HCT116 (cell line): ENCODE data around the gene PC. TPM values are rescaled to one million over a fixed set of nuclear protein-coding genes. Genes with fewer than 3 reads are reported as not detected.

Source experiments
- ATAC-seq: fragments of 200-7000 bp; cut with Tn5 transposase; 2 replicates; pipeline ENCODE4 v1.9.1; 2020; ENCODE audit warnings: mild to moderate bottlenecking, moderate library complexity
- BruUV-seq: library from RNA; stranded (reverse); fragments of 400-500 nt; replicated peaks from 2 replicates; lab custom pipeline; 2021; lab: Mats Ljungman, UMichigan
- CTCF ChIA-PET: fragments of 300-600 bp; sonication (Branson Sonifier 250); formaldehyde crosslinking; loops from one replicate; lab custom pipeline; 2021; ENCODE audit warnings: antibody characterized with exemption; lab: Charles Lee
- POLR2A ChIA-PET: fragments of 300-600, 350-600 bp; sonication (Branson Sonifier 250); formaldehyde crosslinking; loops from one replicate; lab custom pipeline; 2021; ENCODE audit warnings: antibody characterized with exemption; lab: Charles Lee
- RAD21 ChIA-PET, 2 experiments: fragments of 300-600 bp; sonication (Branson Sonifier 250); formaldehyde crosslinking; loops; one replicate each; lab custom pipeline; 2023; ENCODE audit warnings: low total read pairs in 2 of 2; ENCODE audit not compliant: uncharacterized antibody in 2 of 2, unreplicated experiment in 2 of 2, low non-redundant PET in 1 of 2; lab: Charles Lee
- DNase-seq: peaks from one replicate; pipeline ENCODE4 v3.0.0-alpha.2; 2010; ENCODE audit warnings: low read depth, low spot score
- H2AFZ ChIP-seq: fragments of 200-600 bp; shearing (Covaris generic), sonication (generic); 2 replicates; pipeline ENCODE4 v1.6.1; 2017; ENCODE audit warnings: low read depth, mixed run types, mixed read lengths, antibody characterized with exemption, low read length; ENCODE audit not compliant: poor library complexity, severe bottlenecking
- H3K27ac ChIP-seq: 2 replicates; pipeline ENCODE4 v1.5.1; 2012; ENCODE audit warnings: low read depth, low read length
- H3K27me3 ChIP-seq: fragments of 200-600 bp; sonication (generic); 2 replicates; pipeline ENCODE4 v1.6.1; 2016; ENCODE audit warnings: mixed run types, low read length, mixed read lengths; ENCODE audit not compliant: insufficient read depth
- H3K36me3 ChIP-seq, 2 experiments: fragments of 200-500 bp in 1 of 2; fragments of 200-600 bp in 1 of 2; sonication (Bioruptor generic) in 1 of 2; sonication (generic) in 1 of 2; 2 replicates each; pipeline versions ENCODE4 v1.5.1 to v1.6.1; 2014 to 2016; ENCODE audit warnings: low read length in 2 of 2, inconsistent platforms in 1 of 2, mixed read lengths in 1 of 2, mixed run types in 1 of 2; ENCODE audit not compliant: insufficient read depth in 2 of 2, control insufficient read depth in 1 of 2
- H3K4me1 ChIP-seq, 2 experiments: fragments of 200-600 bp in 1 of 2; sonication (generic) in 1 of 2; 2 replicates each; pipeline versions ENCODE4 v1.5.1 to v1.6.1; 2012 to 2017; ENCODE audit warnings: low read length in 2 of 2, inconsistent platforms in 1 of 2, mild to moderate bottlenecking in 1 of 2, mixed read lengths in 1 of 2, mixed run types in 1 of 2, moderate library complexity in 1 of 2; ENCODE audit not compliant: insufficient read depth in 2 of 2, control insufficient read depth in 1 of 2
- H3K4me2 ChIP-seq: fragments of 200-600 bp; sonication (generic); 2 replicates; pipeline ENCODE4 v1.6.1; 2017; ENCODE audit warnings: mixed run types, low read length, mixed read lengths
- H3K4me3 ChIP-seq, 2 experiments: fragments of 200-600 bp in 1 of 2; sonication (generic) in 1 of 2; replicated peaks in 1 of 2; 2 replicates each; pipeline ENCODE4 v1.5.1; 2011 to 2016; ENCODE audit warnings: low read length in 2 of 2, control low read depth in 1 of 2, low read depth in 1 of 2, mild to moderate bottlenecking in 1 of 2, mixed read lengths in 1 of 2, mixed run types in 1 of 2
- H3K79me2 ChIP-seq: fragments of 200-600 bp; sonication (generic); 2 replicates; pipeline ENCODE4 v1.6.1; 2017; ENCODE audit warnings: mild to moderate bottlenecking, mixed run types, low read length, moderate library complexity, mixed read lengths; ENCODE audit not compliant: insufficient read depth
- H3K9ac ChIP-seq: fragments of 200-600 bp; sonication (generic); 2 replicates; pipeline ENCODE4 v1.6.1; 2016; ENCODE audit warnings: low read length, mixed read lengths
- H3K9me2 ChIP-seq: fragments of 200-600 bp; sonication (generic), shearing (Covaris generic); 2 replicates; pipeline ENCODE4 v1.6.1; 2017; ENCODE audit warnings: mixed run types, mild to moderate bottlenecking, moderate library complexity; ENCODE audit not compliant: insufficient read depth
- H3K9me3 ChIP-seq, 2 experiments: fragments of 200-500 bp in 1 of 2; fragments of 200-600 bp in 1 of 2; sonication (Bioruptor generic) in 1 of 2; sonication (generic) in 1 of 2; 2 replicates each; pipeline ENCODE4 v1.6.1; 2014 to 2017; ENCODE audit warnings: low read length in 2 of 2, mixed read lengths in 2 of 2, inconsistent platforms in 1 of 2, low read depth in 1 of 2, mild to moderate bottlenecking in 1 of 2, mixed run types in 1 of 2, moderate library complexity in 1 of 2; ENCODE audit not compliant: control insufficient read depth in 1 of 2, insufficient read depth in 1 of 2
- H4K20me1 ChIP-seq: fragments of 200-600 bp; sonication (generic), shearing (Covaris generic); 2 replicates; pipeline ENCODE4 v1.6.1; 2017; ENCODE audit warnings: mixed run types, mild to moderate bottlenecking, moderate library complexity; ENCODE audit not compliant: insufficient read depth
- ATF3 ChIP-seq: IDR thresholded peaks from 2 replicates; pipeline ENCODE4 v1.6.1; 2012
- CBX3 ChIP-seq: IDR thresholded peaks from 2 replicates; pipeline ENCODE4 v1.6.1; 2012; ENCODE audit warnings: low read depth
- CEBPB ChIP-seq: IDR thresholded peaks from 2 replicates; pipeline ENCODE4 v1.6.1; 2012; ENCODE audit warnings: low read depth
- EGR1 ChIP-seq: IDR thresholded peaks from 2 replicates; pipeline ENCODE4 v1.6.1; 2012; ENCODE audit warnings: low read depth
- ELF1 ChIP-seq: IDR thresholded peaks from 2 replicates; pipeline ENCODE4 v1.6.1; 2012; ENCODE audit warnings: low read depth, borderline replicate concordance
- EZH2phosphoT487 ChIP-seq: fragments of 200-600 bp; IDR thresholded peaks from 2 replicates; pipeline ENCODE4 v1.6.1; 2018; ENCODE audit warnings: antibody characterized with exemption, borderline replicate concordance
- FOSL1 ChIP-seq: IDR thresholded peaks from 2 replicates; pipeline ENCODE4 v1.6.1; 2012; ENCODE audit warnings: low read depth
- JUND ChIP-seq: IDR thresholded peaks from 2 replicates; pipeline ENCODE4 v1.6.1; 2012
- SRF ChIP-seq: IDR thresholded peaks from 2 replicates; pipeline ENCODE4 v1.6.1; 2012; ENCODE audit warnings: low read depth
- TCF7L2 ChIP-seq: IDR thresholded peaks from 2 replicates; pipeline ENCODE4 v1.7.0; 2011; ENCODE audit warnings: borderline replicate concordance, inconsistent platforms; ENCODE audit not compliant: insufficient read depth, insufficient read length; ENCODE audit errors: extremely low read depth
- YY1 ChIP-seq: IDR thresholded peaks from 2 replicates; pipeline ENCODE4 v1.6.1; 2011; ENCODE audit warnings: low read length, low read depth, moderate library complexity, mild to moderate bottlenecking; ENCODE audit not compliant: insufficient replicate concordance; ENCODE audit errors: extremely low read depth
- ZFX ChIP-seq: fragments of 450-650 bp; IDR thresholded peaks from 2 replicates; pipeline ENCODE4 v1.6.1; 2017
- ZNF274 ChIP-seq: fragments of 200-500 bp; sonication (Bioruptor generic); IDR thresholded peaks from 2 replicates; pipeline ENCODE4 v1.6.1; 2014; ENCODE audit warnings: mild to moderate bottlenecking, low read depth, low read length, inconsistent platforms
- intact Hi-C: fragments of 100-400 bp; cut with micrococcal nuclease; formaldehyde crosslinking; loops from 2 replicates; pipeline ENCODE4 v1.10.0; 2022
- total RNA-seq: library from RNA; stranded (reverse); gene quantifications from one replicate; pipeline ENCODE4 v1.2.1, GENCODE V29; 2021; ENCODE audit not compliant: unreplicated experiment
- TF ChIP-seq, protein P1 (sequence below), 3 experiments: fragments of 200-600 bp in 1 of 3; sonication (generic) in 1 of 3; IDR thresholded peaks in 2 of 3; conservative IDR thresholded peaks in 1 of 3; 2 replicates each; pipeline ENCODE4 v1.5.1; 2012 to 2017; ENCODE audit warnings: low read depth in 2 of 3, low read length in 2 of 3, antibody characterized with exemption in 1 of 3, borderline replicate concordance in 1 of 3, control low read depth in 1 of 3, mild to moderate bottlenecking in 1 of 3, mixed read lengths in 1 of 3, mixed run types in 1 of 3, moderate library complexity in 1 of 3; ENCODE audit not compliant: insufficient read depth in 1 of 3

The PC gene
- total RNA-seq, 1 experiment from 2014 or later: 24.1 TPM

- Histone ChIP-seq H3K79me2 (no peaks in the 10 kb centered on the region), H3K27me3 (no peaks in the 10 kb centered on the region)
- POLR2A ChIA-PET: no interaction called here
- no peak for TF ChIP-seq EGR1
- no peak for TF ChIP-seq CEBPB
- TF ChIP-seq TCF7L2: no peak
- no peak for TF ChIP-seq JUND
- TF ChIP-seq, all 23 proteins: peak for 0
- H3K4me3 ChIP-seq: no peak overlapping the region
- H3K4me2 ChIP-seq: no peak overlapping the region
- no peaks in the 10 kb centered on the region for H4K20me1 ChIP-seq
- peaks cover 0 to 12% of the 10 kb centered on the region in 2 experiments; a peak in 1 of 4 replicates for H3K4me1 ChIP-seq
- DNase-seq: no peak
- no peaks in the 10 kb centered on the region for H3K9me2 ChIP-seq
- no TSS peak for BruUV-seq
- no peak overlapping the region for H2AFZ ChIP-seq
- RAD21 ChIA-PET: no interaction called here
- no peak overlapping the region for H3K9ac ChIP-seq
- CTCF ChIA-PET: no interaction called here
- no peak for ATAC-seq
- no peak overlapping the region for H3K27ac ChIP-seq
- intact Hi-C loops: no loop called here
- no peaks in the 10 kb centered on the region for H3K36me3 ChIP-seq
- no peaks in the 10 kb centered on the region for H3K9me3 ChIP-seq
These were observed 23.0 kb downstream of the PC start for GRCh38 chr11:66934950-66935779.

- intact Hi-C loops: no loop called here
- DNase-seq (no peak), ATAC-seq (no peak)
- Histone ChIP-seq H3K36me3 (no peaks in the 10 kb centered on the region), H2AFZ (no peak overlapping the region), H4K20me1 (no peaks in the 10 kb centered on the region), H3K9me2 (no peaks in the 10 kb centered on the region), H3K4me2 (no peak overlapping the region), H3K79me2 (no peaks in the 10 kb centered on the region), H3K4me3 (no peak overlapping the region), H3K27ac (no peak overlapping the region), H3K9me3 (no peaks in the 10 kb centered on the region), H3K9ac (no peak overlapping the region), H3K4me1 (peaks cover 0 to 18% of the 10 kb centered on the region in 2 experiments; a peak in 1 of 4 replicates), H3K27me3 (no peaks in the 10 kb centered on the region)
- BruUV-seq: no TSS peak
- CTCF ChIA-PET: interaction anchor here (0.7 kb wide), 1 partner anchor 120 kb away, joined by 4 read pairs; no protein-coding TSS in a partner anchor
- RAD21 ChIA-PET: no interaction called here
- POLR2A ChIA-PET: interaction anchor here (1.0 kb wide), 1 partner anchor 14 kb away, joined by 3 read pairs; no protein-coding TSS in a partner anchor
- no peak for TF ChIP-seq CBX3
- TF ChIP-seq EZH2phosphoT487: no peak
- no peak for TF ChIP-seq ZFX
- TF ChIP-seq, protein P1, sequence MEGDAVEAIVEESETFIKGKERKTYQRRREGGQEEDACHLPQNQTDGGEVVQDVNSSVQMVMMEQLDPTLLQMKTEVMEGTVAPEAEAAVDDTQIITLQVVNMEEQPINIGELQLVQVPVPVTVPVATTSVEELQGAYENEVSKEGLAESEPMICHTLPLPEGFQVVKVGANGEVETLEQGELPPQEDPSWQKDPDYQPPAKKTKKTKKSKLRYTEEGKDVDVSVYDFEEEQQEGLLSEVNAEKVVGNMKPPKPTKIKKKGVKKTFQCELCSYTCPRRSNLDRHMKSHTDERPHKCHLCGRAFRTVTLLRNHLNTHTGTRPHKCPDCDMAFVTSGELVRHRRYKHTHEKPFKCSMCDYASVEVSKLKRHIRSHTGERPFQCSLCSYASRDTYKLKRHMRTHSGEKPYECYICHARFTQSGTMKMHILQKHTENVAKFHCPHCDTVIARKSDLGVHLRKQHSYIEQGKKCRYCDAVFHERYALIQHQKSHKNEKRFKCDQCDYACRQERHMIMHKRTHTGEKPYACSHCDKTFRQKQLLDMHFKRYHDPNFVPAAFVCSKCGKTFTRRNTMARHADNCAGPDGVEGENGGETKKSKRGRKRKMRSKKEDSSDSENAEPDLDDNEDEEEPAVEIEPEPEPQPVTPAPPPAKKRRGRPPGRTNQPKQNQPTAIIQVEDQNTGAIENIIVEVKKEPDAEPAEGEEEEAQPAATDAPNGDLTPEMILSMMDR (IDR thresholded peaks at IDR 0.05 in 2 of 3, conservative IDR thresholded peaks at IDR 0.05 in 1 of 3; ENCODE audit: borderline replicate concordance in 1 of 3, insufficient read depth in 1 of 3, low read depth in 2 of 3, low read length in 2 of 3): no peak
- TF ChIP-seq ELF1: no peak
- TF ChIP-seq FOSL1: no peak
- no peak for TF ChIP-seq SRF
- no peak for TF ChIP-seq JUND
- TF ChIP-seq YY1: no peak
- no peak for TF ChIP-seq TCF7L2
- no peak for TF ChIP-seq ATF3
- peak; percentile 53; the same call in 1 of the 2 replicates for TF ChIP-seq CEBPB
- peak; percentile 22; the same call in 1 of the 2 replicates for TF ChIP-seq EGR1
- TF ChIP-seq ZNF274: no peak
These were observed 24.7 kb downstream of the PC start for GRCh38 chr11:66933531-66933930.
